Effector memory CD4-positive, alpha-beta T cell (primary cell): ENCODE data around the gene SLC27A5.

Experiments used
- DNase-seq, 3 donors: peaks; one replicate each; pipeline ENCODE4 v3.0.0-alpha.2; 2020
- H3K27ac ChIP-seq: 2 replicates; pipeline ENCODE4 v1.7.0; 2013; ENCODE audit warnings: mild to moderate bottlenecking, low read length, moderate library complexity; ENCODE audit not compliant: insufficient read depth, poor library complexity, severe bottlenecking
- H3K27me3 ChIP-seq: replicated peaks from 2 replicates; pipeline ENCODE4 v1.7.0; 2013; ENCODE audit warnings: mild to moderate bottlenecking, low read length; ENCODE audit not compliant: insufficient read depth, control insufficient read depth, poor library complexity, severe bottlenecking
- H3K36me3 ChIP-seq: 2 replicates; pipeline ENCODE4 v1.7.0; 2013; ENCODE audit warnings: mild to moderate bottlenecking, low read length, moderate library complexity; ENCODE audit not compliant: control insufficient read depth, insufficient read depth
- H3K4me1 ChIP-seq: 2 replicates; pipeline ENCODE4 v1.7.0; 2013; ENCODE audit warnings: low read length, mild to moderate bottlenecking; ENCODE audit not compliant: control insufficient read depth, insufficient read depth, poor library complexity, severe bottlenecking
- H3K4me3 ChIP-seq: 2 replicates; pipeline ENCODE4 v1.7.0; 2013; ENCODE audit warnings: low read length, low read depth, mild to moderate bottlenecking; ENCODE audit not compliant: insufficient read depth, poor library complexity, severe bottlenecking
- H3K9me3 ChIP-seq: 2 replicates; pipeline ENCODE4 v1.7.0; 2013; ENCODE audit warnings: mild to moderate bottlenecking, low read length, moderate library complexity; ENCODE audit not compliant: control insufficient read depth

Gene SLC27A5

GRCh38 chr19:58519355-58520256 lies 7.8 kb upstream of the SLC27A5 start, which contains the start of gene ZBTB45:
Gene ZBTB45, minus strand, starts transcription at chr19:58519810. Its CDS starts 2,137 bp downstream, at chr19:58517673.
- Histone ChIP-seq H3K9me3 (no peaks in the 10 kb centered on the region), H3K4me3 (peak within 1 kb of the TSS; percentile 61), H3K27ac (peak within 1 kb of the TSS; percentile 73), H3K4me1 (peaks cover 16% of the 10 kb centered on the region), H3K27me3 (no peaks in the 10 kb centered on the region), H3K36me3 (peaks cover 16% of the 10 kb centered on the region)
- DNase-seq, result peak; percentile 80 to 84 (median 84)

- peaks cover 16% of the 10 kb centered on the region for H3K36me3 ChIP-seq
- DNase-seq, result peak; percentile 21 to 41 (median 25)
- peak overlapping the region; percentile 73 for H3K27ac ChIP-seq
- peaks cover 20% of the 10 kb centered on the region for H3K4me1 ChIP-seq
- H3K27me3 ChIP-seq, result no peaks in the 10 kb centered on the region
- H3K9me3 ChIP-seq, result no peaks in the 10 kb centered on the region
- peak overlapping the region; percentile 61 for H3K4me3 ChIP-seq
Observed at GRCh38 chr19:58519087-58519354, 7.2 kb upstream of the SLC27A5 start.

GRCh38 chr19:58518256-58519086 lies 6.7 kb upstream of the SLC27A5 start:
- H3K27me3 ChIP-seq, result no peaks in the 10 kb centered on the region
- peak overlapping the region; percentile 73 for H3K27ac ChIP-seq
- H3K4me3 ChIP-seq, result peak overlapping the region; percentile 61
- no peaks in the 10 kb centered on the region for H3K9me3 ChIP-seq
- peaks cover 16% of the 10 kb centered on the region for H3K36me3 ChIP-seq
- peaks cover 24% of the 10 kb centered on the region for H3K4me1 ChIP-seq
- DNase-seq, result no peak

GRCh38 chr19:58516964-58517833 lies 5.4 kb upstream of the SLC27A5 start:
- Histone ChIP-seq H3K27ac (no peak overlapping the region), H3K4me3 (no peak overlapping the region), H3K36me3 (peaks cover 16% of the 10 kb centered on the region), H3K4me1 (peaks cover 26% of the 10 kb centered on the region), H3K27me3 (no peaks in the 10 kb centered on the region), H3K9me3 (no peaks in the 10 kb centered on the region)
- no peak for DNase-seq

- Histone ChIP-seq H3K4me1 (peaks cover 26% of the 10 kb centered on the region), H3K36me3 (peaks cover 16% of the 10 kb centered on the region), H3K27ac (no peak overlapping the region), H3K4me3 (no peak overlapping the region), H3K27me3 (no peaks in the 10 kb centered on the region), H3K9me3 (no peaks in the 10 kb centered on the region)
- no peak for DNase-seq
Observed at GRCh38 chr19:58516246-58516836, 4.5 kb upstream of the SLC27A5 start.

- H3K4me1 ChIP-seq, result peaks cover 26% of the 10 kb centered on the region
- peaks cover 16% of the 10 kb centered on the region for H3K36me3 ChIP-seq
- peak overlapping the region; percentile 3 for H3K27ac ChIP-seq
- DNase-seq, result no peak
- H3K4me3 ChIP-seq, result no peak overlapping the region
- H3K9me3 ChIP-seq, result no peaks in the 10 kb centered on the region
- no peaks in the 10 kb centered on the region for H3K27me3 ChIP-seq
Observed at GRCh38 chr19:58515259-58515658, 3.5 kb upstream of the SLC27A5 start.

GRCh38 chr19:58514564-58515022 lies 2.8 kb upstream of the SLC27A5 start:
- no peak for DNase-seq
- Histone ChIP-seq H3K4me3 (no peak overlapping the region), H3K27ac (no peak overlapping the region), H3K36me3 (peaks cover 16% of the 10 kb centered on the region), H3K9me3 (no peaks in the 10 kb centered on the region), H3K27me3 (no peaks in the 10 kb centered on the region), H3K4me1 (peaks cover 26% of the 10 kb centered on the region)

GRCh38 chr19:58513694-58514563 lies 2.1 kb upstream of the SLC27A5 start:
- peak; percentile 83 to 89 (median 87) for DNase-seq
- Histone ChIP-seq H3K4me1 (peaks cover 22% of the 10 kb centered on the region), H3K36me3 (peaks cover 16% of the 10 kb centered on the region), H3K27ac (peak overlapping the region; percentile 42), H3K9me3 (no peaks in the 10 kb centered on the region), H3K4me3 (no peak overlapping the region), H3K27me3 (no peaks in the 10 kb centered on the region)
